ENCODE results near the gene APBB2.

DNA sequence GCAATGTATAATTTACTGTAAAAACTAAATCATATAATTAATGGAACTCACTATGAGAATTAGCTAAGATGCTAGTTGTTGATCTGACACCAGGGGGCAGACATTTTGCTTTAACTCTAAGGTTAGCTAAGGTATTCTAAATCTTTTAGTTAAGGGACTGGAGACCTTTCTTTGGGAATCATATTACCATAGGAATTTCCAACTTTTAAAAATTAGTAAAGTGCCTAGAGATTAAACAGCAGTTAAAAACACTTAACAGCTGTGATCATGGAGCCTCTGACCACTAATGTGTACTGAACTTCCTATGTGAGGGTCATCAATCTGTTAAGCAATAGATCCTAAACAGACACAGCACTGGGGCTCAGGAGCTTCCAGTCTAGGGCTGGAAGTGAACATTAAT, 238.0 kb downstream of the APBB2 start:
- TF ChIP-seq RAD21 (IDR thresholded peaks at IDR 0.05; ENCODE audit: low read length) (peak; percentile 73), RFX5 (IDR thresholded peaks at IDR 0.05; ENCODE audit: low read depth, low read length) (no peak), MAFK (IDR thresholded peaks at IDR 0.05; ENCODE audit: low read depth, low read length) (no peak), CEBPB (IDR thresholded peaks at IDR 0.05; ENCODE audit: low read depth, low read length) (peak; percentile 37; the same call in 1 of the 2 replicates), FOS (IDR thresholded peaks at IDR 0.05; ENCODE audit: low read depth, low read length) (no peak), SMC3 (IDR thresholded peaks at IDR 0.05; ENCODE audit: low read depth, low read length) (peak; percentile 72), POLR2A (IDR thresholded peaks at IDR 0.05; ENCODE audit: low read depth, low read length) (no peak)
- TF ChIP-seq, protein P1, sequence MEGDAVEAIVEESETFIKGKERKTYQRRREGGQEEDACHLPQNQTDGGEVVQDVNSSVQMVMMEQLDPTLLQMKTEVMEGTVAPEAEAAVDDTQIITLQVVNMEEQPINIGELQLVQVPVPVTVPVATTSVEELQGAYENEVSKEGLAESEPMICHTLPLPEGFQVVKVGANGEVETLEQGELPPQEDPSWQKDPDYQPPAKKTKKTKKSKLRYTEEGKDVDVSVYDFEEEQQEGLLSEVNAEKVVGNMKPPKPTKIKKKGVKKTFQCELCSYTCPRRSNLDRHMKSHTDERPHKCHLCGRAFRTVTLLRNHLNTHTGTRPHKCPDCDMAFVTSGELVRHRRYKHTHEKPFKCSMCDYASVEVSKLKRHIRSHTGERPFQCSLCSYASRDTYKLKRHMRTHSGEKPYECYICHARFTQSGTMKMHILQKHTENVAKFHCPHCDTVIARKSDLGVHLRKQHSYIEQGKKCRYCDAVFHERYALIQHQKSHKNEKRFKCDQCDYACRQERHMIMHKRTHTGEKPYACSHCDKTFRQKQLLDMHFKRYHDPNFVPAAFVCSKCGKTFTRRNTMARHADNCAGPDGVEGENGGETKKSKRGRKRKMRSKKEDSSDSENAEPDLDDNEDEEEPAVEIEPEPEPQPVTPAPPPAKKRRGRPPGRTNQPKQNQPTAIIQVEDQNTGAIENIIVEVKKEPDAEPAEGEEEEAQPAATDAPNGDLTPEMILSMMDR (conservative IDR thresholded peaks at IDR 0.05; ENCODE audit: low read depth, low read length) = peak; percentile 67

Measured in IMR-90 (cell line).